Measurements from ENCODE around the gene C16orf87.

Gene C16orf87

DNA sequence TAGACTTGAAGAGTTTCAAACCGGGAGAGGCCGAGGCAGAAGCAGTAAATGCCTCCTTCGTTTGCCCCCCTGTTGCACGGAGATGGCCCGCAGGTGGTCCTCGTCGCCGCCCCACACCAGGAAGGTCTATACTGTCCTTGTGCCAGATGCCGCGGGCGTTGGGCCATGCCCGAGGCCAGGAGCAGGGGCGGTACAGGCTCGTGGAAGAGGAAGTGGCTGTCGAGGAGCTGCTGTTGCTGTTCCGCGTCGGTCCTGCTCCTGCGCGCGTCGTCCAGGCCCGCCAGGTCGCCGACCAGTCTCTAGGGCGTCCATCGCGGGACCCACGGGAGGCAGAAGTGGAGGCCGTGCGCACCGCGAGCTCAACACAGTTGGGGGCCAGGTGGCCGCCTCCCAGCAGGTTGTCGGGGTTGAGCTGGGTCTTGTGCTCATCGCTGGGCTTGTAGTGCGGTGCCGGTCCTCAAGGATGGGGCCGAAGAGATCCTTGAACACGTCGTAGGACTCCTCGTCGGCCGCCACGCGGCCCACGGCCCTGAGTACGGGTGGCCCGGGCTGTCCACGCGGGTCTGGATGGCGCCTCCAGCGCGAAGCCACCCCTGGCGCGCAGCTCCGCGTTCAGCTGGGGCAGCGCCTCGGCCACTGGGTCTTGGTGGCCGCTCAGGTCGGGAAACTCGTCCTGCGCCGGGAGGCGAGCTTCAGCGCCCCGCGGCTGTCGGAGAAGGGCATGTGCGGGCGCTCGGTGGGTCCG lies 13.1 kb upstream of the C16orf87 start:
- peaks cover 9% of the 10 kb centered on the region for H3K9me3 ChIP-seq (ENCODE audit: control insufficient read depth, low read length)
- 95 to 96% methylated on average over 61 to 65 of the region's 74 CpGs for whole genome bisulfite sequencing, 2 experiments (ENCODE audit: insufficient coverage in 2 of 2)
- H3K27ac ChIP-seq (ENCODE audit: low read depth, low read length, severe bottlenecking), result no peak overlapping the region
- no peak overlapping the region for H3K4me3 ChIP-seq (ENCODE audit: extremely low read depth, insufficient read depth, low read length, poor library complexity, severe bottlenecking)
- no peaks in the 10 kb centered on the region for H3K4me1 ChIP-seq (ENCODE audit: control insufficient read depth, insufficient read depth, low read length, poor library complexity, severe bottlenecking)
- no peaks in the 10 kb centered on the region for H3K36me3 ChIP-seq (ENCODE audit: control insufficient read depth, insufficient read depth, low read length)

DNA sequence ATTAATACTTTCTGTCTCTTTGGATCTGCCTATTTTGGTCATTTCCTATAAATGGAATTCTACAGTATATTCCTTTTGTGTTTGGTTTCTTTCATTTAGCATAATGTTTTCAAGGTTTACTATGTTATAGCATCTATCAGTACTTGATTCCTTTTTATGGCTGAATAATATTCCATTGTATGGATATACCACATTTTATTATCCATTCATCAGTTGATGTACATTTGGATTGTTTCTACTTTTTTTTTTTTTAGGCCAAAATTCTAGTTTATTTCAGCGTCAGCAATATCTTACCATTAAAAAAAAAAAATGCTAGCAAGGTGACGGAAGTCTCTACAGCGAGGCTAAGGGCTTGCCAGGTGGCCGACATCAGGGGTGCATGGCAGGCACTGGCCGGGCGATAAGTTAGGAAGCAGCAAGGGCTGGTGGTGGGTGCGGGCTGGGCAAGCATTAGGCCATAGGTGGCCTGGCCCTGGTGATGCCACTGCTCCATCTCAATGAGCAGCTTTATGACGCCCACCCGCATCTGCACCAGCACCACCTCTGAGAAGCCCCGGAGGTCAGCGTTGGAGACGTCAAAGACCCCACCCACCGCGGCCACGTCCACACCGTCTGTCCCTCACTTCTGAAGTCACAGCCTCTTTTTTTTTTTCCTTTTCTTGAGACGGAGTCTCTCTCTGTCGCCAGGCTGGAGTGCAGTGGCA lies 11.4 kb upstream of the C16orf87 start:
- no peaks in the 10 kb centered on the region for H3K36me3 ChIP-seq (ENCODE audit: control insufficient read depth, insufficient read depth, low read length)
- 95 to 96% methylated on average over 13 to 17 of the region's 18 CpGs for WGBS, 2 experiments (ENCODE audit: insufficient coverage in 2 of 2)
- H3K4me3 ChIP-seq (ENCODE audit: extremely low read depth, insufficient read depth, low read length, poor library complexity, severe bottlenecking), result no peak overlapping the region
- no peaks in the 10 kb centered on the region for H3K4me1 ChIP-seq (ENCODE audit: control insufficient read depth, insufficient read depth, low read length, poor library complexity, severe bottlenecking)
- H3K27ac ChIP-seq (ENCODE audit: low read depth, low read length, severe bottlenecking), result no peak overlapping the region
- H3K9me3 ChIP-seq (ENCODE audit: control insufficient read depth, low read length), result peaks cover 9% of the 10 kb centered on the region

DNA sequence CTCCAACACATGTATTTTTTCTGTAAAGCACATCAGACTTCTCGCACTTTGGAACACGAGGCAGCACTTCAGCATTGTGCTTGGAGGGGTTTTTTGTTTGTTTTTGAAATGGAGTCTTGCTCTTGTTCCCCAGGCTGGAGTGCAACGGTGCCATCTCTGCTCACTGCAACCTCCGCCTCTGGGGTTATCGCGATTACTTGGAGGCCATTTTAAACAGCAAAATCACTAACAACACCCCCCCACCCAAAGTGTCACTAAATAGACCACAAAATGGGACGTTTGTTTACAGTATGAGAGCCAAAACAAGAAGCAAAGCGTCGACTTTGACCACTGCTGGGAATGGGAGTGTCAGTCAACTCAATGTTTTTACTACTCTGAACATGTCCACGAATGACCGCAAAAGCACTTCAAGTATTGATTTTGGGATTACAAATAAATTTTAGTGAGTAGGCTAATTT lies 9.0 kb upstream of the C16orf87 start:
- Histone ChIP-seq H3K4me1 (ENCODE audit: control insufficient read depth, insufficient read depth, low read length, poor library complexity, severe bottlenecking) (no peaks in the 10 kb centered on the region), H3K9me3 (ENCODE audit: control insufficient read depth, low read length) (peaks cover 9% of the 10 kb centered on the region), H3K4me3 (ENCODE audit: extremely low read depth, insufficient read depth, low read length, poor library complexity, severe bottlenecking) (no peak overlapping the region), H3K27ac (ENCODE audit: low read depth, low read length, severe bottlenecking) (no peak overlapping the region), H3K36me3 (ENCODE audit: control insufficient read depth, insufficient read depth, low read length) (no peaks in the 10 kb centered on the region)
- 77 to 80% methylated on average over 3 to 4 of the region's 11 CpGs for WGBS, 2 experiments (ENCODE audit: insufficient coverage in 2 of 2)

DNA sequence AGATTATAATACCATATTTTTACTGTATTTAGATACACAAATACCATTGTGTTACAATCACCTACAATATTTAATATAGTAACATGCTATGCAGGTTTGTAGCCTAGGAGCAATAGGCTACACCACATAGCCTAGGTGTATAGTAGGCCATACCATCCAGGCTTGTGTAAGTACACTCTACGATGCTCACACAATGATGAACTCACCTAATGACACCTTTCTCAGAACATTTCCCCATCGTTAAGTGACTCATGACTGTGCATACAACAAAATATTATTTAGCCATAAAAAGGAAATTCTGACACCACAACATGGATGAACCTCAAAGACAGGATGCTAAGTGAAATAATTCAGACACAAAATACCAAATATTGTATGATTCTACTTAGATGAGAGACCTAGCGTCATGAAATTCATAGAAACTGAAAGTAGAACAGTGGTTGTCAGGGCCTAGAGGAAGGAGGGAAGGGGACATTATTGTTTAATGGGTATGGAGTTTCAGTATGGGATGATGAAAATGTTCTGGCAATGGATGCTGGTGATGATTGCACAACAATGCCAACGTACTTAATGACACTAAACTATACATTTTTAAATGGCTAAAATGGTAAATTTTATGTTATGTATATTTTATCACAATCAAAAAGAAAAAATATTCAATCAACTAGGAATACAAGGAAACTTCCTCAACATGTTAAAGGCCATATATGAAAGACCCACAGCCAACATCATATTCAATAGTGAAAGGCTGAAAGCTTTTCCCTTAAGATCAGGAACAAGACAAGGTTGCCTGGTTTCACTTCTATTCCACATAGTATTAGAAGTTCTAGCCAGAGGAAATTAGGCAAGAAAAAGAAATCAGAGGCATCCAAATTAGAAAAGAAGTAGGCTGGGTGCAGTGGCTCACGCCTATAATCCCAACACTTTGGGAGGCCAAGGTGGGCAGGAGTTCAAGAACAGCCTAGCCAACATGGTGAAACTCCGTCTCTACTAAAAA lies 5.9 kb upstream of the C16orf87 start:
- H3K36me3 ChIP-seq (ENCODE audit: control insufficient read depth, insufficient read depth, low read length), result no peaks in the 10 kb centered on the region
- H3K4me3 ChIP-seq (ENCODE audit: extremely low read depth, insufficient read depth, low read length, poor library complexity, severe bottlenecking), result no peak overlapping the region
- WGBS, 2 experiments (ENCODE audit: insufficient coverage in 2 of 2), result 95 to 97% methylated on average over 3 to 4 of the region's 6 CpGs
- H3K9me3 ChIP-seq (ENCODE audit: control insufficient read depth, low read length), result peaks cover 1% of the 10 kb centered on the region
- no peaks in the 10 kb centered on the region for H3K4me1 ChIP-seq (ENCODE audit: control insufficient read depth, insufficient read depth, low read length, poor library complexity, severe bottlenecking)
- H3K27ac ChIP-seq (ENCODE audit: low read depth, low read length, severe bottlenecking), result no peak overlapping the region

DNA sequence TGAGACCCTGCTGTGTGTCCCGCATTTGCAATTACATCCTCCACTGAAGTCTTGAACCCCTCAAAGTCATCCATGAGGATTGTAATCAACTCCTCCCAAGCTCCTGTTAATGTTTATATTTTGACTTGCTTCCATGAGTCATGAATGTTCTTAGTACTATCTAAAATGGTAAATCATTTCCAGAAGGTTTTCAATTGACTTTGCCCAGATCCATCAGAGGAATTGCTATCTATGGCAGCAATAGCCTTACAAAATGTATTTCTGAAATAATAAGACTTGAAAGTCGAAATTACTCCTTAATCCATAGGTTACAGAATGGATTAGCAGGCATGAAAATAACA lies 2.5 kb upstream of the C16orf87 start:
- H3K27ac ChIP-seq (ENCODE audit: low read depth, low read length, severe bottlenecking), result no peak overlapping the region
- H3K4me3 ChIP-seq (ENCODE audit: extremely low read depth, insufficient read depth, low read length, poor library complexity, severe bottlenecking), result no peak overlapping the region
- no peaks in the 10 kb centered on the region for H3K36me3 ChIP-seq (ENCODE audit: control insufficient read depth, insufficient read depth, low read length)
- no peaks in the 10 kb centered on the region for H3K4me1 ChIP-seq (ENCODE audit: control insufficient read depth, insufficient read depth, low read length, poor library complexity, severe bottlenecking)
- no peaks in the 10 kb centered on the region for H3K9me3 ChIP-seq (ENCODE audit: control insufficient read depth, low read length)
- WGBS, 2 experiments (ENCODE audit: insufficient coverage in 2 of 2), result 100% methylated on average over 1 of the region's 2 CpGs

DNA sequence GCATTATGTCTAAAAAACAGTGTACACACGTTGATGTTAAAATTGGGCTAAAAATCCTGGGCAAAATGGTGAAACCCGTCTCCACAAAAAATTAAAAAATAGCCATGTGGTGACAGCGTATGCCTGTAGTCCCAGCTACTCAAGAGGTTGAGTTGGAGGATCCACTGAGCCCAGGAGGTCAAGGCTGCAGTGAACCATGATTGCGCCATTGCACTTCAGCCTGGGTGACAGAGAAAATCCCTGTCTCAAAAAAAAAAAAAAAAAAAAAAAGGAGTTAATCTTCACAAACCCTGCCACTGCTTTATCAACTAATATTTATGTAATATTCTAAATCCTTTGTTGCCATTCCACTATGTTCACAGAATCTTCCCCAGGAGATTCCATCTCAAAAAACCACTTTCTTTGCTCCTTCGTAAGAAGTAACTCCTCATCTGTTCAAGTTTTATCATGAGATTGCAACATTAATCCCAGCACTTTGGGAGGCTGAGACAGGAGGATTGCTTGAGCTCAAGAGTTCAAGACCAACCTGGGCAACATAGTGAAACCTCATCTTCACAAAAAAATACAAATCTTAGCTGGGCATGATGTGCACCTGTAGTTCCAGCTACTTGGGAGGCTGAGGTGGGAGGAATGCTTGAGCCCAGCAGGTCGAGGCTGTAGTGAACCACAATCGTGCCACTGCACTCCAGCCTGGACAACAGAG lies 1.9 kb upstream of the C16orf87 start:
- WGBS, 2 experiments (ENCODE audit: insufficient coverage in 2 of 2), result 89% methylated on average over 5 of the region's 7 CpGs
- H3K27ac ChIP-seq (ENCODE audit: low read depth, low read length, severe bottlenecking), result no peak overlapping the region
- H3K4me3 ChIP-seq (ENCODE audit: extremely low read depth, insufficient read depth, low read length, poor library complexity, severe bottlenecking), result no peak overlapping the region
- H3K4me1 ChIP-seq (ENCODE audit: control insufficient read depth, insufficient read depth, low read length, poor library complexity, severe bottlenecking), result no peaks in the 10 kb centered on the region
- H3K9me3 ChIP-seq (ENCODE audit: control insufficient read depth, low read length), result no peaks in the 10 kb centered on the region
- no peaks in the 10 kb centered on the region for H3K36me3 ChIP-seq (ENCODE audit: control insufficient read depth, insufficient read depth, low read length)

DNA sequence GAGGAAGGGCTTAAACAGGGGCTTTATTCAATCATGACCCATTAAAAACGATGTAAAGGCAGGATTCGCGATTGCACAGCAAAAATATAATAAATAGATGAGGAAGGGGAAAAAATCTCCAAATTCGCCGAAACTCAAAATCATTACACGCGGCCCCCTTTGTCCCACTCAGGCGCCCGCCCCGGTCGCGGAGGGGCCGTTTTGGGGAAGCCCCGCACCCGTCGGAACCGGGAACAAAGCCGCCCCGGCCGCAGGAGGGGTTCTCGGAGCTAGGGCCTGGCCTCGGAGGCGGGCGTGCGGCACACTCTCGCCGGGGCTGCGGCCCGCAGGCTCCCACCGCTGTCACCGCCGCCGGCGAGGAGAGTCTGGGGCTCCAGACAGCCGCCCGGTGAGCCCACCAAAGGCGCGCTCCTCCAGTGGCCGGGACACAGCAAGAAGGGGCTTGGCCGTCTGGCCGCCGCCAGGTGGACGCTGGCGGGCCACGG lies 521 bp downstream of the C16orf87 start:
- no peaks in the 10 kb centered on the region for H3K36me3 ChIP-seq (ENCODE audit: control insufficient read depth, insufficient read depth, low read length)
- H3K9me3 ChIP-seq (ENCODE audit: control insufficient read depth, low read length), result no peaks in the 10 kb centered on the region
- H3K27ac ChIP-seq (ENCODE audit: low read depth, low read length, severe bottlenecking), result peak overlapping the region; percentile 82
- WGBS, 2 experiments (ENCODE audit: insufficient coverage in 2 of 2), result 0 to 1% methylated on average over 30 to 35 of the region's 45 CpGs
- H3K4me1 ChIP-seq (ENCODE audit: control insufficient read depth, insufficient read depth, low read length, poor library complexity, severe bottlenecking), result no peaks in the 10 kb centered on the region
- H3K4me3 ChIP-seq (ENCODE audit: extremely low read depth, insufficient read depth, low read length, poor library complexity, severe bottlenecking), result peak overlapping the region; percentile 89

DNA sequence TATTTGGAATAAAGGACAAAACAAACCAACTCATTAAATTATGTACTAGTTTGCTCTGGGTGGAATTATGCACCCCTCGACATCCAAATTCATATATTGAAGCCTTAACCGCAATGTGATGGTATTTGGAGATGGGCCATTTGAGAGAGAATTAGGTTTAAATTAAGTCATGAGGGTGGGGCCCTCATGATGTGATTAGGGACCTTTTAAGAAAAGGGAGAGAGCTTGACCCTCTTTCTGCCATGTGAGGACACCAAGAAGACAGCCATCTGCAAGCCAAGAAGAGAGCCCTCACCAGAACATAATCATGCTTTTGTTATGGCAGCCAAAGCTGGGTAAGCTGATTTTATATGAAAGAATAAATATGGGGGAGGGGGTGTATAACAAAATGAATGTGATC lies 2.0 kb downstream of the C16orf87 start:
- no peaks in the 10 kb centered on the region for H3K4me1 ChIP-seq (ENCODE audit: control insufficient read depth, insufficient read depth, low read length, poor library complexity, severe bottlenecking)
- H3K36me3 ChIP-seq (ENCODE audit: control insufficient read depth, insufficient read depth, low read length), result peaks cover under 1% of the 10 kb centered on the region
- no peaks in the 10 kb centered on the region for H3K9me3 ChIP-seq (ENCODE audit: control insufficient read depth, low read length)
- WGBS, 2 experiments (ENCODE audit: insufficient coverage in 2 of 2), result no CpG with 5 or more reads among the region's 2 CpGs
- peak overlapping the region; percentile 89 for H3K4me3 ChIP-seq (ENCODE audit: extremely low read depth, insufficient read depth, low read length, poor library complexity, severe bottlenecking)
- no peak overlapping the region for H3K27ac ChIP-seq (ENCODE audit: low read depth, low read length, severe bottlenecking)

DNA sequence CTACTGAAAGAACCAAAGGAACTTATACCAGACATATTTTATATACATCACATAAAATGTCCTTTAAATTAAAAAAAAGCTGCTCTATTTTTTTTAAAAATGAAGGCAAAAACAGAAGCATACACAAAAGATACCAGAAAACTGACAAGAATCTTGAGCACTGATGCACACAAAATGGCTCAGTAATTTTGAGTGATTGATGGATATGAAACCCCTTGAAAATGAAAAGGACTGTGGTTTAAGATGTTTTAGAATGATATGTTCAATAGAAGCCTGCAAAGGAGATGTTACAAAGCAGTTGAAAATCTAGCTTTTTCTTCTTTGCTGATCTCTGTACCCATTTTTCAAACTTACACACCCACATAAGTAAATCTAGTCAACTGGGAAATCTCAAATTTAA lies 2.7 kb downstream of the C16orf87 start:
- Histone ChIP-seq H3K4me3 (ENCODE audit: extremely low read depth, insufficient read depth, low read length, poor library complexity, severe bottlenecking) (no peak overlapping the region), H3K27ac (ENCODE audit: low read depth, low read length, severe bottlenecking) (no peak overlapping the region)

DNA sequence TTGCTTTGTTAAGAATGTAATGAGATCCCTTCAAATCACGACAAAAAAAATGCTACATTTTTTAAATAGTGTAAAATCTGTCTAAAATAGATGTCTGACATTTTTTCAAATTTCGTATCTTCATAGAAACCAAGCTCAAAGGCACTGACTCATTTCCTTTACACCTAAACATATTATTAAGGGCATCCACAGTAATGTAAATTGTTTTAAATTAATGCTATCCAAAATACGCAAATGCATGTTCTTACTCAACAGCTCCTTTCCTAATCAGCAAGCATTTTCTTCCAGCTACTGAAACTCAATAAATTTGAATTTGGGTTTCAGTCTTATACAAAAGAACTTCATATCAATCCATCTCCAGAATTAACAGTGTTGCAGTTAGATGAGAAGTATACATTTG lies 4.3 kb downstream of the C16orf87 start:
- no peak overlapping the region for H3K27ac ChIP-seq (ENCODE audit: low read depth, low read length, severe bottlenecking)
- no peaks in the 10 kb centered on the region for H3K4me1 ChIP-seq (ENCODE audit: control insufficient read depth, insufficient read depth, low read length, poor library complexity, severe bottlenecking)
- H3K36me3 ChIP-seq (ENCODE audit: control insufficient read depth, insufficient read depth, low read length), result peaks cover 10% of the 10 kb centered on the region
- no peak overlapping the region for H3K4me3 ChIP-seq (ENCODE audit: extremely low read depth, insufficient read depth, low read length, poor library complexity, severe bottlenecking)
- no peaks in the 10 kb centered on the region for H3K9me3 ChIP-seq (ENCODE audit: control insufficient read depth, low read length)
- 100% methylated on average over 1 of the region's 3 CpGs; no CpG with 5 or more reads in 1 of the 2 experiments for WGBS, 2 experiments (ENCODE audit: insufficient coverage in 2 of 2)

More for the DNA sequence above, 2.7 kb downstream of the C16orf87 start:
- Histone ChIP-seq H3K36me3 (ENCODE audit: control insufficient read depth, insufficient read depth, low read length) (peaks cover 5% of the 10 kb centered on the region), H3K9me3 (ENCODE audit: control insufficient read depth, low read length) (no peaks in the 10 kb centered on the region), H3K4me1 (ENCODE audit: control insufficient read depth, insufficient read depth, low read length, poor library complexity, severe bottlenecking) (no peaks in the 10 kb centered on the region)
